Adrenal gland (tissue), 12 donors: ENCODE data around the gene FAM161A. TPM values are rescaled to one million over a fixed set of nuclear protein-coding genes. Genes with fewer than 3 reads are reported as not detected.

ENCODE experiments used
- DNase-seq, 7 donors: peaks; one replicate each; pipeline ENCODE4 v3.0.0-alpha.2; 2019 to 2020
- H3K27ac ChIP-seq, 5 donors: fragments of 200-600 bp; sonication (generic) in 4 of 5; 1 replicate in 3 of 5; 2 replicates in 2 of 5; pipeline versions ENCODE4 v1.5.1 to v1.8.0; 2016 to 2020; ENCODE audit warnings: mild to moderate bottlenecking in 1 of 5
- H3K27me3 ChIP-seq: fragments of 200-600 bp; 2 replicates; pipeline ENCODE4 v1.8.0; 2021
- H3K36me3 ChIP-seq, 2 donors: fragments of 200-600 bp; replicated peaks in 1 of 2; 1 replicate in 1 of 2; 2 replicates in 1 of 2; pipeline versions ENCODE4 v1.5.1 to v1.8.0; 2018 to 2022
- H3K4me1 ChIP-seq, 2 donors: fragments of 200-600 bp; replicated peaks in 1 of 2; 1 replicate in 1 of 2; 2 replicates in 1 of 2; pipeline versions ENCODE4 v1.5.1 to v1.8.0; 2018 to 2021
- H3K4me3 ChIP-seq, 4 donors: fragments of 200-600 bp; sonication (generic) in 3 of 4; one replicate each; pipeline ENCODE4 v1.5.1; 2016 to 2018
- H3K9me3 ChIP-seq, 3 donors: fragments of 200-600 bp; sonication (generic) in 1 of 3; replicated peaks in 1 of 3; 1 replicate in 2 of 3; 2 replicates in 1 of 3; pipeline versions ENCODE4 v1.5.1 to v1.8.0; 2016 to 2021
- POLR2A ChIP-seq, 2 donors: fragments of 450-650 bp; IDR thresholded peaks; one replicate each; pipeline ENCODE4 v1.6.1; 2017; ENCODE audit warnings: antibody characterized with exemption in 2 of 2, mild to moderate bottlenecking in 2 of 2, moderate library complexity in 1 of 2
- WGBS, 4 donors: extraction: QIAGEN DNeasy Blood & Tissue Kit in 2 of 4; methylation state at CpG; one replicate each; pipeline versions ENCODE4 v1.1.5 to v1.1.7; 2013 to 2017; 5-methylcytosine and 5-hydroxymethylcytosine counted together
- intact Hi-C, 2 donors: fragments of 100-400 bp; cut with DNase I; formaldehyde crosslinking; loops; one replicate each; pipeline versions ENCODE4 v1.14.1 to v1.15.0; 2022 to 2023
- polyA plus RNA-seq, 3 donors: library from polyadenylated mRNA; stranded (reverse); fragments of 200-250 nt in 2 of 3; fragments of 350-450 nt in 1 of 3; fragmentation: Illumina TruSeq in 1 of 3; extraction: RNeasy Lipid Tissue Mini Kit (QIAGEN cat#74804) in 1 of 3; gene quantifications; one replicate each; pipeline ENCODE4 v1.2.3, GENCODE V29; 2013 to 2014
- total RNA-seq, 9 donors: library from RNA; depleted of rRNA in 4 of 9; stranded (reverse); fragments of >200 nt in 4 of 9; fragments of 120-200 nt in 1 of 9; fragmentation: NEBNext Ultra II Directional in 1 of 9; extraction: Animal tissue kit (Norgen Biotek cat#: 25700) in 1 of 9; gene quantifications; one replicate each; pipeline versions ENCODE4 v1.1.0 to v1.2.4, GENCODE V29; 2013 to 2023
- TF ChIP-seq, protein P1 (sequence below), 6 experiments: fragments of 450-650 bp in 4 of 6; fragments of 200-600 bp in 2 of 6; sonication (generic) in 1 of 6; IDR thresholded peaks; 1 replicate in 5 of 6; 2 replicates in 1 of 6; pipeline versions ENCODE4 v1.5.1 to v1.8.0; 2016 to 2021; ENCODE audit warnings: antibody characterized with exemption in 6 of 6, mild to moderate bottlenecking in 2 of 6, moderate library complexity in 1 of 6
- donor health status: healthy with polysubstance abuse.
- donor health status: Bipolar disorder and iron deficiency.
- donor health status: DM: yes; HTN: yes; CAD: no.
- donor health status: DM: no; HTN: no; CAD: no.
- donor health status: DM: no; HTN: no; CAD: no.
- donor health status: DM: yes; HTN: yes; CAD: no.

FAM161A gene
- total and polyA plus RNA-seq, 12 donors = 0.87 to 4.7 (median 1.7) TPM

DNA sequence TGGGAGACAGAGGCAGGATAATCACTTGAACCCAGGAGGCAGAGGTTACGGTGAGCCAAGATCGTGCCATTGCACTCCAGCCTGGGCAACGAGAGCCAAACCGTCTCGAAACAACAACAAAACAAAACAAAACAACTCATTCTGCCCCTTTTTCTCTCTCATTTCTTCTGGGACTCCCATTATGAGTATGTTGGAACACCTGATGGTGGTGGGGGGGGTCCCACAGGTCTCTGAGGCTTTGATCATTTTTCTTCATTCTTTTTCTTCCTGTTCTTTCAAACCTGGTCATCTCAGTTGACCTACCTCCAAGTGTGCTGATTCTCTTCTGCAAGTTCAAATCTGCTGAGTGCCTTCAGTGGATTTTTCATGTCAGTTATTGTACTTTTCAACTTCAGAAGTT lies 8.2 kb upstream of the FAM161A start:
- intact Hi-C loops = no loop called here
- H3K9me3 ChIP-seq = peaks cover 0 to 9% (median 0%) of the 10 kb centered on the region in 3 donors
- no peak overlapping the region for H3K27ac ChIP-seq
- H3K4me3 ChIP-seq = no peak overlapping the region
- WGBS, 4 donors = 95 to 100% (median 97%) methylated on average over 5 of the region's 5 CpGs
- no peak for DNase-seq
- H3K27me3 ChIP-seq = no peaks in the 10 kb centered on the region
- TF ChIP-seq, protein P1, sequence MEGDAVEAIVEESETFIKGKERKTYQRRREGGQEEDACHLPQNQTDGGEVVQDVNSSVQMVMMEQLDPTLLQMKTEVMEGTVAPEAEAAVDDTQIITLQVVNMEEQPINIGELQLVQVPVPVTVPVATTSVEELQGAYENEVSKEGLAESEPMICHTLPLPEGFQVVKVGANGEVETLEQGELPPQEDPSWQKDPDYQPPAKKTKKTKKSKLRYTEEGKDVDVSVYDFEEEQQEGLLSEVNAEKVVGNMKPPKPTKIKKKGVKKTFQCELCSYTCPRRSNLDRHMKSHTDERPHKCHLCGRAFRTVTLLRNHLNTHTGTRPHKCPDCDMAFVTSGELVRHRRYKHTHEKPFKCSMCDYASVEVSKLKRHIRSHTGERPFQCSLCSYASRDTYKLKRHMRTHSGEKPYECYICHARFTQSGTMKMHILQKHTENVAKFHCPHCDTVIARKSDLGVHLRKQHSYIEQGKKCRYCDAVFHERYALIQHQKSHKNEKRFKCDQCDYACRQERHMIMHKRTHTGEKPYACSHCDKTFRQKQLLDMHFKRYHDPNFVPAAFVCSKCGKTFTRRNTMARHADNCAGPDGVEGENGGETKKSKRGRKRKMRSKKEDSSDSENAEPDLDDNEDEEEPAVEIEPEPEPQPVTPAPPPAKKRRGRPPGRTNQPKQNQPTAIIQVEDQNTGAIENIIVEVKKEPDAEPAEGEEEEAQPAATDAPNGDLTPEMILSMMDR (IDR thresholded peaks at IDR 0.05) = no peak
- TF ChIP-seq POLR2A (IDR thresholded peaks at IDR 0.05) = no peak
- H3K36me3 ChIP-seq = peaks cover 0 to 20% of the 10 kb centered on the region in 2 donors
- no peaks in the 10 kb centered on the region for H3K4me1 ChIP-seq

DNA sequence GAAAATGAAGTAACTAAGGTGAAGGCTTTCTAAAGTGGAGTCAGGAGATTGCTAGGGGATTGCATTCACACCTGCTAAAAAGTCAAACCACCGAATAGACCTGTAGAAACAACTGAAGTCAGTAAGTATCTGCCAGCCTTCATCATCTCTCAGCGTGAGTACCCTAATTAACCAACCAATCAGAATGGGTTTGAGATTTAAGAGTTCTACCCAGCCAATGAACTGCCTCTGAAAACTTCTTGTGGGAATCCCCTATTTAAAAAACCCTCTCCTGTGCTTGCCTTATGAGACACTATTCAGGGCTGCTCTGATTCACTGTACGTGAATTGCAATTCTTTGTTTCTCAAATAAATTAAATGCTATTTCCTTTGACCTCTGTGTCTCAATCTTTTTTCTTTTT lies 3.4 kb upstream of the FAM161A start:
- no peak for DNase-seq
- Histone ChIP-seq H3K36me3 (no peaks in the 10 kb centered on the region), H3K4me3 (no peak overlapping the region), H3K4me1 (peaks cover 0 to 6% of the 10 kb centered on the region in 2 donors), H3K27ac (no peak overlapping the region), H3K27me3 (no peaks in the 10 kb centered on the region), H3K9me3 (peaks cover 0 to 4% (median 0%) of the 10 kb centered on the region in 3 donors)
- 76 to 88% (median 83%) methylated on average over 3 of the region's 3 CpGs for WGBS, 4 donors
- intact Hi-C loops = no loop called here
- TF ChIP-seq, protein P1 (IDR thresholded peaks at IDR 0.05) = no peak
- TF ChIP-seq POLR2A (IDR thresholded peaks at IDR 0.05) = no peak

DNA sequence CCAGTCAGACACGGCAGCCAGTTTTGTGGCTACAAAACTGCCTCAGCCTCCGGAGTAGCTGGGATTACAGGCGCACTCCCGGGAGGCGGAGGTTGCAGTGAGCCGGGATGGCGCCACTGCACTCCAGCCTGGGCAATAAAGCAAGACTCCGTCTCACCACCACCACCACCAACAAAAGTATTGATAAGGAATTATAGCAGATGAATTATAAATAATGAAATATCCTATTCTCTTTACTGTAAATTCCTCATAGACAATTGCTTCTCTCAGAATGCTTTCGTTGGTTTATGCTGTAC lies 1.4 kb upstream of the FAM161A start:
- Histone ChIP-seq H3K4me1 (peaks cover 0 to 6% of the 10 kb centered on the region in 2 donors), H3K27me3 (no peaks in the 10 kb centered on the region), H3K9me3 (no peaks in the 10 kb centered on the region), H3K4me3 (peak overlapping the region in 2 of 4 donors; percentile 53 to 70), H3K27ac (peak overlapping the region in 2 of 5 donors; percentile 41 to 90), H3K36me3 (no peaks in the 10 kb centered on the region)
- peak in 2 of 7 donors; percentile 14 to 28 for DNase-seq
- no peak for TF ChIP-seq POLR2A (IDR thresholded peaks at IDR 0.05)
- TF ChIP-seq, protein P1 (IDR thresholded peaks at IDR 0.05) = no peak
- WGBS, 4 donors = 36 to 74% (median 42%) methylated on average over 5 to 9 of the region's 9 CpGs
- intact Hi-C loops = no loop called here

DNA sequence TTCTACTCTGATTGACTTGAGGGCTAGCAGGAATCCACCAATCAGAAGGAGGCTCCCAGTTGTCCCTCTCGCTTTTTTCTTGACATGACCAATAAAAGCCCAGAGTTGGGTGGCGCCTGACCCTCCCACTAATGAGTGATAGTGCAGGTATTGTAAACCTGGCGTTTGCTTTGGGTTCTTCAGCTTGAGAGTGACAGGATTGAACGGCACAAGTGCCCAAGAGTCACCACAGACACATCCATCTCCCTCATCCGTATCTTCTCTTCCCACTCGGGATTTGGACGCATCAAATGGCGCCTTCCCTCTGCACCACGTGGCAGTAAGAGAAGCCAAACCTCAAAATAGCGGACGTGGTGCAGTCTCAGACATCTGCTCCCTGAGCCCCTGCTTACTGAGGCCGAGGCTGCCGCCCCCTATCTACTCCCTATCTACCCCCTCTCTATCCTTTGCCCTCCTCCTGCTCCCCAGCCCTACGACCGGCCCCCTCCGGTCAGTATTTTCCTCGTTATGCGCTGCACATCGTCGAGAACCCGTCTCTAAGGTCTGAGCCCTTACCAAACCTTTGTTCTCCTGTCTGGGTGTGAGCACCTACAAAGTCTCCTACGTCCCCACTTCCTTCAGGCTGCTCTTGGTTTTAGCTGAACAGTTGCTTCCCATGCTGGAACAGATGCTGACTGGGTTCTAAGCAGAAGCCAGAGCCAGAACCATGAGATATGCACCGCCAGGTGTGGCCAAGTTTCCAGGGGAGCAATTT lies 881 bp upstream of the FAM161A start:
- H3K9me3 ChIP-seq = no peaks in the 10 kb centered on the region
- H3K36me3 ChIP-seq = no peaks in the 10 kb centered on the region
- H3K27ac ChIP-seq = peak overlapping the region in 4 of 5 donors; percentile 71 to 90 (median 82)
- DNase-seq = peak; percentile 90 to 98 (median 95)
- peak overlapping the region; percentile 13 to 70 (median 35) for H3K4me3 ChIP-seq
- H3K27me3 ChIP-seq = no peaks in the 10 kb centered on the region
- peaks cover 0 to 6% of the 10 kb centered on the region in 2 donors for H3K4me1 ChIP-seq
- intact Hi-C loops = no loop called here
- WGBS, 4 donors = 1 to 2% (median 2%) methylated on average over 14 to 23 of the region's 23 CpGs
- no peak for TF ChIP-seq POLR2A (IDR thresholded peaks at IDR 0.05)
- TF ChIP-seq, protein P1 (IDR thresholded peaks at IDR 0.05) = no peak
